HG03457 (cell line): ENCODE measurements around the gene ZC3H12D.
"Not testable (repeated sequence)": the region's sequence is repeated elsewhere in the genome, so short reads cannot be mapped to it uniquely, and the experiment has no call there.

ENCODE experiments used
- ATAC-seq: cut with Tn5 transposase; IDR thresholded peaks from one replicate; pipeline ENCODE4 v1.9.1; 2021; ENCODE audit warnings: moderate number of reproducible peaks; ENCODE audit not compliant: unreplicated experiment

The ZC3H12D gene

DNA sequence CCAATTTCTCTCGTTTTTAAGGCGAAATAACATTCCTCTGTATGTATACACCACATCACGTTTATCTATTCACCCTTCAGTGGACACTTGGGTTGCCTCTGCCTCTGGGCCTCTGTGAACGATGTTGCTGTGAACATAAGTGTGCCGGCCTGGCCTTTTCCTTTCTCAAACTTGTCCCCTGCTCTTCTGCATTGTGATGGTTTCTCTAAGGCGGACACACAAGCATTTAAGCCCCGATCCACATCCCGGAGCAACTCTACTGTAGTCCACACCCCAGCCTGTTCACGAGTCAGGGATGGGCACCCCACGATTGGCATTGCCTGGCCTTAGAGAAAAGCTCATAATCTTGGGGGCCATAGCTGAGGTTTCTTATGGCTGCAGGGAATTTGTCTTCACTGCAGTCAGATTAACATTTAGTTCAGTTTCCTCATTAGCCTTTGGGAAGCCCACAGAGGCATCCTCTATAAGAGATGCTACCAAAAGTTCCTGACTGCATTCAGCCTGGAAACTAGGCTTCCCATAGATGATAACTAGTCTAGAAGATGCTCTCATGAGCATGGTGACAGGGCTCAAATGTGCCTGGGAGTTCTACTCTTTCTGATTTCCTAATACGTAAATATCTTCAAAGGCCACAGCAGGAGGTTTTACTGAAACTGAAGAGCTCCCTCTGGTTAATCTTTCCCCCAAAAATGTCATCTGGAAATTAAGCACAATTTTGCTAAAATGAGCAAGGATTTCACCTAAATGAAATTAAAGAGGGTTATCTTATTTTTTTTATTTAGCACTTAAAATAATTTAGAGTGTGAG, 762 bp downstream of the ZC3H12D start:
- no peak for ATAC-seq

DNA sequence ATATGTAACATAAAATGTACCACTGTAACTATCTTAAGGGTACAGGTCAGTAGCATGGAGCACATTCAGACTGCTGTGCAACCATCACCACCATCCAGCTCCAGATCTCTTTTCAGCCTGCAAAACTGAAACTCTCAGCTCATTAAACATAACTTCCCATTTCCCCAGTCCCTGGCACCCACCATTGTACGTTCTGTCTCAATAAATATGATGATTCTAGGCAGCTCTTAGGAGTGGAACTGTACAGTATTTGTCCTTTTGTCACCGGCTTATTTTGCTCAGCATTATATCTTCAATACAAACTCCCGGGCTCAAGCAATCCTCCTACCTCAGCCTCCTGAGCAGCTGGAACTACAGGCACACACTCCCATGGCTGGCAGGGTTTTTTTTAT, 1.5 kb downstream of the ZC3H12D start:
- no peak for ATAC-seq

DNA sequence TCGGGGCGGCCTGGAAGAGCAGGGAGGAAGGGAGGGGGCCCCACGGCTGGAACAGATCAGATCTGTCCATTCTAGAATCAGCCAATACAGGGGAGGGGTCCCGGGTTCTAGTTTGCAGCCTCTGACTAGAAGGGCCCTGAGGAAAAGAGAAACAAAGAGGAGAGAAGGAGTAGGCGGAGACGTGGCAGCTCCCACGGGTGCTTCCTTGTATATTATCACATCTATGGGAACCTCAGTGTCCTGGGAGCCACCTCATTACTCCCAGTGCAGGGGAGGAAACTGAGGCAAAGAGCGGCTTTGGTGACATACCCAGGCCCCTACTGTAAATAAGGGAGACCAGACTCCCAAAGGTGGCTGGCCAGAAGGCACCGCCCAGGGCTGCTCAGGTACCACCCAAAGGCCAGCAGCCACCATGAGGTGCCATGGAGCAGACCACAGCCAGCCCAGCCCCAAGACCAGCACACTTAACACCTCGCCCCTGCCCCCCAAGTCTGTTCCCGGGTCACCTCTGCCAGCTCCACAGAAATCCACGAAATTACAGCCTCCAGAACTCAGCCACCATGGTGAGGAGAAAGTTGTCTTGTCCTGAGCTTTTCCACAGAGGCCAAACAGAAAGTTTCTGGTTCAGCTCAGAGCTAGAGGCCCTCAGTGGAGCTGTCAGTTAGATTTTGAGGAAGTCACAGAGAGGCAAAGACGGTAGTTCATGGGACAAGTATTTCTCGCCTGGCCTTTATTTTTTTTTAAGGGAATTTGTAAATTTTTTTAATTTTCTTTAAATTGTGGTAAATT, 2.1 kb downstream of the ZC3H12D start:
- no peak for ATAC-seq

- no peak for ATAC-seq
These were observed 4.1 kb downstream of the ZC3H12D start for GRCh38 chr6:149480502-149481280.

DNA sequence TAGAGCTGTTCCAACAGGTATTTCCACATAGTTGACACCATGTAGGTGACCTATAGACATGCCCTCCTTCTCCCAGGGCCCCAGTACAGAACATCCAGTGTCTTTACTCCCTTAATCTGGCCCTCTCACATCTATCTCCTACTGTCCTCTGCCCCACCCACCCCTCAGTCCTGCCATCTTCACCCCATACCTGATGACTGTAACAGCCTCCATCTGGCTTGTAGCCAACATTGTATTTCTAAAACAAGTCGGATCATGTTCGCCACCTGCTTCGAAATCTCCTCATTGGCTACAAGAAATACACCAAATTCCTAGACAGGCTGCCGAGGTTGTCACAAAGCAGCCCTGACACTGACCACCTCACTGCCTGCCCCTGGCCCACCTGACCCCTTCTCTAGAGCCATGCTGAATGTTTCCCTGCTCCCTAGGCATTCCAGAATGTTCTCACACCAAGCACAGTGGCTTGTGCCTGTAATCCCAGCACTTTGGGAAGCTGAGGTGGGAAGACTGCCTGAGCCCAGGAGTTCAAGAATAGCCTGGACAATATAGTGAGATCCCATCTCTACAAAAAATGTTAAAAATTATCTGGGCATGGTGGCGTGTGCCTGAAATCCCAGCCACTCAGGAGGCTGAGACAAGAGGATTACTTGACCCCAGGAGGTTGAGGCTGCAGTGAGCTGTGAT, 6.0 kb downstream of the ZC3H12D start:
- ATAC-seq, result no peak

DNA sequence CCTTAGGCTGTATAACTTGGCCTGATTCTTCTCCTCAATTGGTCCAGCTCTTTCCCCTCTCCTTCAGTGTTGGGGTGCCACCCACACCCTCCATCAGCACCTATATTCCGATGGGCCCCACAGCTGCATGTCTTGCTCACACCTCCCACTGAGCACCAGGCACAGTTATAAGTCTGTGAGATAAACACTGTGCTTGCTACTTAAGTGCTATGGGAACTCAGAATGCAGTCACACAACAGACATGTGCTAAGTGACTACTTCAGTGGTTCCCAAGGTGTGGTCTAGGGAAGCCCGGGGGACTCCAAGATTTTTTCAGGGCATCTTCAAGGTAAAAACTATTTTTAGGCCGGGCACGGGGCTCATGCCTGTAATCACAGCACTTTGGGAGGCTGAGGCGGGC, 7.3 kb downstream of the ZC3H12D start:
- no peak for ATAC-seq

- ATAC-seq, result no peak
These were observed 7.9 kb downstream of the ZC3H12D start for GRCh38 chr6:149476789-149477455.

DNA sequence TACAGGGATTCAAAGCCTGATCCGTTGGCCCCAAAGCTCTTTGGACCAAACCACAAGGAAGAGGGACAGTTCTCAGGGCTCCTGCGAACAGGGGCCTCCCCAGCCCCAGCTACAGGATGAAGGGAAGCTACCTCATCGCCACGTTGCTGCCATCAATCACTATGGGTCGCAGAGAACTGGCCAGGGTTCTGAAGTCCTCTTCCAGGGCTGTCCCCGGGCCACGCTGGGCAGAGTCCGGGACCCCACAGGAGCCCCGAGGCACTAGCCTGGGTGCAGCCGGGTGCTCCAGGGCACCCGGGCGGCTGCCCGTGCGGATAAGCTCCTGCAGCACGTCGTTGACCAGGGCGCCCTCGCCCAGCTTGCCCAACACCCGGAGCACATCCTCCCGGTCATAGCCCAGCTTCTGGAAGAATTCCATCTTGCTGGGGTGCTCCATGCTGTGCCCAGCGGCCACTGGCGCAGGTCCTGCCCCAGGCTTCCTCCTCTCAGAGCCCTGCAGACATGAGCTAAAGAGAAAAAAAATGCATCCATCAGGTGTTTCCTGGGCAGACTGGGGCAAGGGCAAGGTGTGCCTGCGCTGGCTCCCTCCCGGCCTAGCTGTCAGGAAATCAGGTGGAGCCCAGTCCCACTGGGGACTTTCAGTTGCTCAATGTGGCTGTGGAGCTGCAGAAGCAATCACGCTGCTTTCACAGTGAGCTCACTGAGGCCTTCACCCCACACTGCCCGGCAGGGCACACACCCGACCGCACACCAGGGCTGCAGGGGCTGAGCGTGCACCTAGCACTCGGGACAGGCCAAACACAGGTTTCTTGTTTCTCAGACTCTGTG, 10.5 kb downstream of the ZC3H12D start:
- ATAC-seq, result no peak

- no peak for ATAC-seq
These were observed 11.4 kb downstream of the ZC3H12D start for GRCh38 chr6:149473080-149474052.

DNA sequence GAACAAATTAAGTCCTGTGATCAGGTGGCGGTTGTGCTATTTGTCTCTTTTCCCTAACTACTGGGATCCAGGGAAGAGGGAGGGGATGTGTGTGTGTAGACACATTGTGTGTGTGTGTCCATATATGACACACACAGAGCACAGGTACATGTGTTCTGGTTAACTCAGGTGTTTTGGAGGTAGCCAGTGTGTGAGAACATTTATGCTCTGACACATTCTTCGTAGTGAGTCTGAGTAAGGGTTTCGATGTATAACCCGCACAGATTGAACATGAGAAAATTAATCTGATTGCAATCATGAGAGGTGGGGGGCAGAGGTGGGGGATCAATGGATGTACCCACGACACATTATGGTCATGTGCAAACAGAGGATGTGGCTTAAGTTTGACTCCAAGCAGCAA, 12.6 kb downstream of the ZC3H12D start:
- ATAC-seq, result no peak

DNA sequence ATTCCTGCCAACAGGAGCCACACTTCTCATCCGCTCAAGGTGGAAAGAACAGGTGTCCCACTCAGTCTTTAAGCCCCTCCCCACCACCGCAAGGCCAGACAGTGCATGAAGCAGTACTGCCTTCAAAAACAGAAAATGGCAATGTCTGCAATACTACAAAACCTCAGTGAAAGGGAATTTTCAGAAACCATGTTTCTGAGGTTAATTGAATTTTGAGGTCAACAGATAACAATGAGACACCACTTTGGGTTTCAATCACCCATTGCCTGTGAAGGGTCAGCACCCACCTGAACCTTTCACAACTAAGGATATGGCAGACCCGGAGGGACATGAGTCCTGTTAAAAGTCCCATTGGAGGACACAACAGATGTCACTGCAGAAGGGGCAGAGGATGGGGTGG, 13.0 kb downstream of the ZC3H12D start:
- ATAC-seq, result peak; percentile 41

GRCh38 chr6:149470948-149471347, 13.9 kb downstream of the ZC3H12D start:
- ATAC-seq, result no peak

GRCh38 chr6:149468179-149468578, 16.6 kb downstream of the ZC3H12D start:
- no peak for ATAC-seq

DNA sequence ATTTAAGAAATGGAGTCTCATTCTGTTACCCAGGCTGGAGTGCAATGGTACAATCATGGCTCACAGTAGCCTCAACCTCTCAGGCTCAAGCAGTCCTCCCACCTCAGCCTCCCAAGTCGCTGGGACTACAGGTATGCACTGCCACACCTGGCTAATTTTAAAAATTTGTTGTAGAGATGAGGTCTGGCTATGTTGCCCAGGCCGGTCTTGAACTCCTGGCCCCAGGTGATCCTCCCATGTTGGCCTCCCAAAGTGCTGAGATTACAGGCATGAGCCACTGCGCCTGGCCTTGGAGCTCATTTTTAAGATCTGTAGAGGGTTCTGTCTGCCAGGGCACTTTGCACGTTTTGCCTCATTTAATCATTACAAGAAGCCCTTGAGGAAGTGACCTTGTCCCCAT, 17.5 kb downstream of the ZC3H12D start:
- ATAC-seq, result no peak

GRCh38 chr6:149464411-149464810, 20.4 kb downstream of the ZC3H12D start:
- no peak for ATAC-seq

- ATAC-seq, result no peak
These were observed 21.0 kb downstream of the ZC3H12D start for GRCh38 chr6:149463781-149464180.

GRCh38 chr6:149462712-149463111, 22.1 kb downstream of the ZC3H12D start:
- ATAC-seq, result not testable (repeated sequence)

DNA sequence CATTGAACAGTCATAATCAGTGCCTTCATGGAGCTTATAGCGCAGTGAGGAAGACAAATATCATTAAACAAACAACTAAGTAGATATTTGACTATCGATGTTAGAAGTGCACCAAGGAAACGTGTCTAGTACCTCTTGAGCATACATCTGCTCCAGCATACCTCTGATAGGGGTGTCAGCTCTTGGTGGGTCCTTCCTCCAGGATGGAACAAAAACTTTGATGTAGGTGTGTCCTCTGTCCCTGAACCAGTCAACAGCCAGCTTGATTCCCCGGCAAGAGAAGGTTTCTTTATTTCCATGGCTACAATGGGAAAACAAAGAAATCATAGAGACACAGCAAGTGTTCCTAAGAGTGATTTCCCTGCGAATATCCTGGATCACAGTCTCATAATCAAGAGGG, 23.1 kb downstream of the ZC3H12D start:
- ATAC-seq, result no peak
